NT2/D1 (cell line): ENCODE measurements around the gene POU6F2.

Source experiments
- SUZ12 ChIP-seq: IDR thresholded peaks from 2 replicates; pipeline ENCODE4 v1.6.1; 2011; ENCODE audit not compliant: insufficient read length, insufficient read depth; ENCODE audit errors: extremely low read depth
- YY1 ChIP-seq: IDR thresholded peaks from 2 replicates; pipeline ENCODE4 v1.6.1; 2011; ENCODE audit not compliant: insufficient read length, insufficient read depth
- ZNF274 ChIP-seq: IDR thresholded peaks from 2 replicates; pipeline ENCODE4 v1.6.1; 2011; ENCODE audit warnings: mild to moderate bottlenecking, low read depth, low read length

DNA sequence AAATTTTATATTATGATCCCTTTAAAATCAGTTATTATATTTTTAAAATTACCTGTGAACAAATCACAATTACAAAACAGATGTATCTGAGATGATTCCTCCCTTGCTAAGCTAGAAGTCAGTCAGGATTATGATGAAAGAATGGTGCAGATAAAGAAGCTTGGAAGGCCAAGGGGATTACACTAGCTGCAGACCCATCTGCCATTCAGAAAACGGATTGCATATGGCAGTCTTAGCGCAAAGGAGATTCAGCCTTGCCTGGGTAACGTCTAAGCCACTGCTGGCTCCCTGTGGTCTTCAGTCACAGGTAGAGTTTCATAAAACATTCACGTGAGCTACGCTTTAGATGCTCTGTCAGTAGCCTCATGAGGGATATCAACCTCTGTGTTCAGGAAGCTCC, 222.2 kb downstream of the POU6F2 start:
- no peak for TF ChIP-seq ZNF274
- TF ChIP-seq YY1: no peak
- TF ChIP-seq SUZ12: no peak
